ENCODE data around the gene MRPL37. TPM values are rescaled to one million over a fixed set of nuclear protein-coding genes. Genes with fewer than 3 reads are reported as not detected.

The MRPL37 gene
- total and polyA plus RNA-seq, 2 donors (not counting 3 experiments of a cell fraction or from before 2014, with no cell fraction given), result 45.0 to 109 TPM

GRCh38 chr1:54224233-54224632 is 24.3 kb downstream of the MRPL37 start:
- no peak for DNase-seq (ENCODE audit: low read depth, low spot score)
- intact Hi-C loops (cut with micrococcal nuclease) (no loop called here), dilution Hi-C loops (cut with MboI; ENCODE audit: extremely low pct_ligation_motif_present, low sequenced_read_pairs) (no loop called here)
- no peak overlapping the region for H3K27ac ChIP-seq (ENCODE audit: insufficient read depth, low read depth, low read length)
- BruUV-seq (replicated peaks), result no TSS peak
- ChIA-PET CTCF (no interaction called here), POLR2A (no interaction called here)
- no peaks in the 10 kb centered on the region for H3K9me1 ChIP-seq (replicated peaks; ENCODE audit: control insufficient read depth, extremely low read depth, insufficient read depth, low read length)
- peaks cover 3 to 11% of the 10 kb centered on the region in 2 experiments for H3K36me3 ChIP-seq (ENCODE audit: control insufficient read depth in 2 of 2, extremely low read depth in 1 of 2, insufficient read depth in 2 of 2, low read length in 2 of 2)
- H3K4me2 ChIP-seq (ENCODE audit: insufficient read depth, low read length), result no peak overlapping the region
- no peak overlapping the region for H3K9ac ChIP-seq (replicated peaks; ENCODE audit: extremely low read depth, insufficient read depth, low read length)
- no peak overlapping the region for H2AFZ ChIP-seq (ENCODE audit: low read depth, low read length)
- no peaks in the 10 kb centered on the region for H3K79me2 ChIP-seq (ENCODE audit: control insufficient read depth, insufficient read depth, low read length)
- no peaks in the 10 kb centered on the region for H4K20me1 ChIP-seq (replicated peaks; ENCODE audit: control insufficient read depth, extremely low read depth, insufficient read depth, low read length)
- no peaks in the 10 kb centered on the region for H3K27me3 ChIP-seq (ENCODE audit: control insufficient read depth in 2 of 2, insufficient read depth in 2 of 2, low read length in 2 of 2)
- no peak for FAIRE-seq
- H3K4me3 ChIP-seq (replicated peaks in 1 of 3; ENCODE audit: insufficient read depth in 1 of 3, low read depth in 1 of 3, low read length in 3 of 3), result no peak overlapping the region
- no peak for TF ChIP-seq EZH2 (IDR thresholded peaks at IDR 0.05; ENCODE audit: borderline replicate concordance, low read depth, low read length, severe bottlenecking)
- TF ChIP-seq, protein P1, sequence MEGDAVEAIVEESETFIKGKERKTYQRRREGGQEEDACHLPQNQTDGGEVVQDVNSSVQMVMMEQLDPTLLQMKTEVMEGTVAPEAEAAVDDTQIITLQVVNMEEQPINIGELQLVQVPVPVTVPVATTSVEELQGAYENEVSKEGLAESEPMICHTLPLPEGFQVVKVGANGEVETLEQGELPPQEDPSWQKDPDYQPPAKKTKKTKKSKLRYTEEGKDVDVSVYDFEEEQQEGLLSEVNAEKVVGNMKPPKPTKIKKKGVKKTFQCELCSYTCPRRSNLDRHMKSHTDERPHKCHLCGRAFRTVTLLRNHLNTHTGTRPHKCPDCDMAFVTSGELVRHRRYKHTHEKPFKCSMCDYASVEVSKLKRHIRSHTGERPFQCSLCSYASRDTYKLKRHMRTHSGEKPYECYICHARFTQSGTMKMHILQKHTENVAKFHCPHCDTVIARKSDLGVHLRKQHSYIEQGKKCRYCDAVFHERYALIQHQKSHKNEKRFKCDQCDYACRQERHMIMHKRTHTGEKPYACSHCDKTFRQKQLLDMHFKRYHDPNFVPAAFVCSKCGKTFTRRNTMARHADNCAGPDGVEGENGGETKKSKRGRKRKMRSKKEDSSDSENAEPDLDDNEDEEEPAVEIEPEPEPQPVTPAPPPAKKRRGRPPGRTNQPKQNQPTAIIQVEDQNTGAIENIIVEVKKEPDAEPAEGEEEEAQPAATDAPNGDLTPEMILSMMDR (IDR thresholded peaks at IDR 0.05; ENCODE audit: extremely low read depth in 1 of 2, insufficient read depth in 1 of 2, low read depth in 1 of 2, low read length in 2 of 2), result no peak
- no peak for TF ChIP-seq JUN (IDR thresholded peaks at IDR 0.05; ENCODE audit: borderline replicate concordance, insufficient read depth, insufficient read length, low read depth)
- no peak for TF ChIP-seq FOS (IDR thresholded peaks at IDR 0.05; ENCODE audit: borderline replicate concordance, insufficient read depth, low read length)
- TF ChIP-seq POLR2A (IDR thresholded peaks at IDR 0.05; ENCODE audit: low read depth, low read length), result no peak
- TF ChIP-seq GATA2 (IDR thresholded peaks at IDR 0.05; ENCODE audit: insufficient read depth, insufficient read length, low read depth, low read length), result no peak
- TF ChIP-seq MYC (IDR thresholded peaks at IDR 0.05; ENCODE audit: low read depth, low read length), result no peak
- TF ChIP-seq POLR2AphosphoS5 (IDR thresholded peaks at IDR 0.05; ENCODE audit: insufficient read depth, low read depth, low read length), result no peak
- TF ChIP-seq MAX (IDR thresholded peaks at IDR 0.05; ENCODE audit: insufficient read depth, insufficient read length), result no peak
- peaks cover 1% of the 10 kb centered on the region for H3K4me1 ChIP-seq (ENCODE audit: control insufficient read depth, extremely low read depth, insufficient read depth, low read length)
- H3K9me3 ChIP-seq (replicated peaks; ENCODE audit: control insufficient read depth, insufficient read depth, low read length), result no peaks in the 10 kb centered on the region

Measured in endothelial cell of umbilical vein (primary cell).